ENCODE data around the gene IVNS1ABP. TPM values are rescaled to one million over a fixed set of nuclear protein-coding genes. Genes with fewer than 3 reads are reported as not detected.

The IVNS1ABP gene
- polyA plus RNA-seq, 2 of the 4 experiments (the other 2 are of a cell fraction): 71.4 to 72.0 TPM

DNA sequence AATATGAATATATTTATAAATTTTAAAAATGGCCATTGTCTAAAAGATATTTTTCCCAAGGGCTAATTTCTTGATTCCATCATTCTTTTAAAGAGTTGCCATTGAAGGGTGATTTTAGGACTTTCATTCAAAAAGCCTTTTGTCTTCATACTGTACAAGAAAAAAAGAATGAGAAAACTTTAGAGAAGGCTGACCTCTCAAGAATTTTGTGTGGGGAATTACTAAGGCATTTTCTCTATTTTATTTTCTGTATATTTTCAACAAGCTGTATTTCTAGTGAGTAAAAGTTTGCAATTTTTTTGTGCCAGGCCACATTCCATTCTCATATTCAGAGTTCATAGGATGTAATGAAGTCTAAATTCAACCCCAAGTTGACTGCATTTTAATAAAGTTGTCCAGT, 49.3 kb downstream of the IVNS1ABP start:
- Histone ChIP-seq H3K9me3 (no peaks in the 10 kb centered on the region), H3K4me3 (no peak overlapping the region), H3K4me1 (no peaks in the 10 kb centered on the region), H3K4me2 (no peak overlapping the region), H3K27ac (no peak overlapping the region)
- TF ChIP-seq TFCP2L1 (CRISPR knock-in tag; IDR thresholded peaks at IDR 0.05) (no peak), CHD4 (IDR thresholded peaks at IDR 0.05; ENCODE audit: borderline replicate concordance) (no peak), ZFP36 (IDR thresholded peaks at IDR 0.05; ENCODE audit: borderline replicate concordance, partially characterized antibody) (no peak), POLR2AphosphoS2 (conservative IDR thresholded peaks at IDR 0.05; ENCODE audit: low read length) (no peak), EP300 (IDR thresholded peaks at IDR 0.05) (no peak), CHD2 (IDR thresholded peaks at IDR 0.05; ENCODE audit: low read length, partially characterized antibody) (no peak), FOXS1 (CRISPR knock-in tag; IDR thresholded peaks at IDR 0.05) (no peak), NPAS2 (CRISPR knock-in tag; IDR thresholded peaks at IDR 0.05; ENCODE audit: borderline replicate concordance) (no peak), EHF (CRISPR knock-in tag; IDR thresholded peaks at IDR 0.05) (no peak), MYC (IDR thresholded peaks at IDR 0.05; ENCODE audit: borderline replicate concordance, low read length) (no peak), CBX8 (IDR thresholded peaks at IDR 0.05) (no peak), NFE2L2 (conservative IDR thresholded peaks at IDR 0.05; ENCODE audit: low read length) (no peak), RAD21 (conservative IDR thresholded peaks at IDR 0.05 in 1 of 2, IDR thresholded peaks at IDR 0.05 in 1 of 2) (no peak), BHLHE40 (IDR thresholded peaks at IDR 0.05; ENCODE audit: low read depth, low read length) (no peak), ZC3H11A (IDR thresholded peaks at IDR 0.05) (no peak), ZSCAN20 (CRISPR knock-in tag; IDR thresholded peaks at IDR 0.05) (no peak), HOXA7 (CRISPR knock-in tag; IDR thresholded peaks at IDR 0.05) (no peak)
- TF ChIP-seq, protein P1, sequence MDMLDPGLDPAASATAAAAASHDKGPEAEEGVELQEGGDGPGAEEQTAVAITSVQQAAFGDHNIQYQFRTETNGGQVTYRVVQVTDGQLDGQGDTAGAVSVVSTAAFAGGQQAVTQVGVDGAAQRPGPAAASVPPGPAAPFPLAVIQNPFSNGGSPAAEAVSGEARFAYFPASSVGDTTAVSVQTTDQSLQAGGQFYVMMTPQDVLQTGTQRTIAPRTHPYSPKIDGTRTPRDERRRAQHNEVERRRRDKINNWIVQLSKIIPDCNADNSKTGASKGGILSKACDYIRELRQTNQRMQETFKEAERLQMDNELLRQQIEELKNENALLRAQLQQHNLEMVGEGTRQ (IDR thresholded peaks at IDR 0.05): no peak
- TF ChIP-seq, protein P2, sequence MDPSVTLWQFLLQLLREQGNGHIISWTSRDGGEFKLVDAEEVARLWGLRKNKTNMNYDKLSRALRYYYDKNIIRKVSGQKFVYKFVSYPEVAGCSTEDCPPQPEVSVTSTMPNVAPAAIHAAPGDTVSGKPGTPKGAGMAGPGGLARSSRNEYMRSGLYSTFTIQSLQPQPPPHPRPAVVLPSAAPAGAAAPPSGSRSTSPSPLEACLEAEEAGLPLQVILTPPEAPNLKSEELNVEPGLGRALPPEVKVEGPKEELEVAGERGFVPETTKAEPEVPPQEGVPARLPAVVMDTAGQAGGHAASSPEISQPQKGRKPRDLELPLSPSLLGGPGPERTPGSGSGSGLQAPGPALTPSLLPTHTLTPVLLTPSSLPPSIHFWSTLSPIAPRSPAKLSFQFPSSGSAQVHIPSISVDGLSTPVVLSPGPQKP (IDR thresholded peaks at IDR 0.05; ENCODE audit: low read depth, low read length): no peak
- ATAC-seq: no peak
- DNase-seq (ENCODE audit: low read depth in 1 of 2, low spot score in 1 of 2): no peak
- ChIA-PET POLR2A (no interaction called here), CTCF (interaction anchor here (1.0 kb wide), 1 partner anchor 98 kb away, joined by 3 read pairs; no protein-coding TSS in a partner anchor)
- FAIRE-seq: no peak

GRCh38 chr1:185267301-185267700, 49.7 kb downstream of the IVNS1ABP start:
- DNase-seq (ENCODE audit: low read depth in 1 of 2, low spot score in 1 of 2) (no peak), FAIRE-seq (no peak), ATAC-seq (no peak)
- no peak overlapping the region for H3K27ac ChIP-seq
- no peaks in the 10 kb centered on the region for H3K4me1 ChIP-seq
- H3K4me2 ChIP-seq: no peak overlapping the region
- POLR2A ChIA-PET: no interaction called here
- no peak overlapping the region for H3K4me3 ChIP-seq
- 54% methylated on average over 3 of the region's 3 CpGs for WGBS (ENCODE audit: missing lambda C conversion rate)
- TF ChIP-seq POLR2AphosphoS2 (conservative IDR thresholded peaks at IDR 0.05; ENCODE audit: low read length): no peak
- TF ChIP-seq EHMT2 (IDR thresholded peaks at IDR 0.05; ENCODE audit: low read depth): no peak
- no peak for TF ChIP-seq NPAS2 (CRISPR knock-in tag; IDR thresholded peaks at IDR 0.05; ENCODE audit: borderline replicate concordance)
- TF ChIP-seq, protein P1 (IDR thresholded peaks at IDR 0.05): no peak
- CTCF ChIA-PET: interaction anchor here (0.5 to 1.0 kb wide), 2 partner anchors 67 to 97 kb away, joined by 3 read pairs; no protein-coding TSS in a partner anchor
- H3K9me3 ChIP-seq: no peaks in the 10 kb centered on the region

- Histone ChIP-seq H3K9me3 (no peaks in the 10 kb centered on the region), H3K4me3 (no peak overlapping the region), H3K4me1 (peaks cover 6% of the 10 kb centered on the region; the same call in 2 of the 3 replicates), H3K4me2 (no peak overlapping the region), H3K27ac (no peak overlapping the region)
- CTCF ChIA-PET: no interaction called here
- POLR2A ChIA-PET: no interaction called here
- no peak for ATAC-seq
- no peak for FAIRE-seq
- TF ChIP-seq BHLHE40 (IDR thresholded peaks at IDR 0.05; ENCODE audit: low read depth, low read length) (no peak), MAFK (IDR thresholded peaks at IDR 0.05; ENCODE audit: partially characterized antibody) (peak; percentile 52)
- 58% methylated on average over 4 of the region's 4 CpGs for WGBS (ENCODE audit: missing lambda C conversion rate)
- DNase-seq (ENCODE audit: low read depth in 1 of 2, low spot score in 1 of 2): no peak
Observed at GRCh38 chr1:185265314-185265713, 51.7 kb downstream of the IVNS1ABP start.
